ENCODE measurements around the gene NRN1. TPM values are rescaled to one million over a fixed set of nuclear protein-coding genes. Genes with fewer than 3 reads are reported as not detected.
A peak's percentile ranks its signal among the peaks of the same experiment; 100 is the strongest.

NRN1 gene
- total and polyA plus RNA-seq, 9 donors: 18.3 to 29.4 (median 23.9) TPM

DNA sequence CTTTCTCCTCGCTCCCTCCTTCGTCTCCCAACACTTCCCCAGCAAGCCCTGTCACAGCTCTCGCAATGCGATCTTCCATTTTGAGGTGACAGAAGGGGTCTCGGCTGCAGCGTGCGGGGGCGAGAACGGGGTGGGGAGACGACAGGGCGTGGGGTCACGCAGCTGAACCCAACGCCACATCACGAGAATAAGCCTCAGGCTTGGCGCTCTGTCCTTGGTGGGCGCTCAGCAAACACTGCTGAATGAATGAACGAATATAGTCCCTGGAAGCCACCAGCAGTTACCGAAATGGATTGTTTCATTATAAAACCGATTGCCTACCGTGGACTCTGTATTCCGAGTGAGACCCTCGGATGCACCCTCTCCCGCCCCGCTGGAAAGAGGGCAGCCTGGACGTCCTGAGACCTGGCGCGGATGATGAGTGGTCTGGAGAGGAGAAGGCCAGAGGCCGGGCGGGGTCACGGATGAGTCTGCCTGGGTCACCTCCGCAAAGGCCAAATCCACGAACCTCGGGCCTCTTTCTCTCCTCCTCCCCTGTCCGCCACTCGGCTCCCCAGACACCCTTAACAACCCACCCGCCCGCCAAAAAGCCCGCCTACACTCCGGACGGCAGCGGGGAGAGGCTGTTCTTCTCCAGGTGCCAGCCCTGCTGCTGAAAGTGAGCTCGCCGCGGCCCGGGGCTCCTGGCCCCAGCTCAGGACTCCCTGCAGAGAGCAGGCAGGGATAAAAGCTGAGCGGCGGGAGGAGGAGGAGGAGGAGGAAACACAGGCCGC lies 3.7 kb downstream of the NRN1 start:
- H3K4me1 ChIP-seq (ENCODE audit: control insufficient read depth, insufficient read depth, low read length): peaks cover 63% of the 10 kb centered on the region
- H3K36me3 ChIP-seq (ENCODE audit: control insufficient read depth, insufficient read depth, low read length): no peaks in the 10 kb centered on the region
- DNase-seq: no peak
- no peaks in the 10 kb centered on the region for H3K9me3 ChIP-seq (replicated peaks; ENCODE audit: control insufficient read depth, low read depth, low read length)
- peaks cover 97% of the 10 kb centered on the region for H3K27me3 ChIP-seq (ENCODE audit: control insufficient read depth, insufficient read depth, low read length)
- H3K4me3 ChIP-seq (ENCODE audit: low read length): peak overlapping the region; percentile 53
- WGBS (ENCODE audit: insufficient coverage): 9% methylated on average over 44 of the region's 48 CpGs
- peak overlapping the region; percentile 78 for H3K27ac ChIP-seq (ENCODE audit: low read length)

- peaks cover 96% of the 10 kb centered on the region for H3K27me3 ChIP-seq (ENCODE audit: control insufficient read depth, insufficient read depth, low read length)
- no peak for DNase-seq
- no peak overlapping the region for H3K27ac ChIP-seq (ENCODE audit: low read length)
These were observed 4.5 kb downstream of the NRN1 start for GRCh38 chr6:6002005-6002847.

GRCh38 chr6:6001443-6001842 lies 5.3 kb downstream of the NRN1 start:
- no peak for DNase-seq
- H3K9me3 ChIP-seq (replicated peaks; ENCODE audit: control insufficient read depth, low read depth, low read length): no peaks in the 10 kb centered on the region
- no peaks in the 10 kb centered on the region for H3K36me3 ChIP-seq (ENCODE audit: control insufficient read depth, insufficient read depth, low read length)
- peaks cover 57% of the 10 kb centered on the region for H3K4me1 ChIP-seq (ENCODE audit: control insufficient read depth, insufficient read depth, low read length)
- WGBS (ENCODE audit: insufficient coverage): 82% methylated on average over 5 of the region's 10 CpGs
- H3K27me3 ChIP-seq (ENCODE audit: control insufficient read depth, insufficient read depth, low read length): peaks cover 96% of the 10 kb centered on the region
- no peak overlapping the region for H3K4me3 ChIP-seq (ENCODE audit: low read length)
- no peak overlapping the region for H3K27ac ChIP-seq (ENCODE audit: low read length)

More at GRCh38 chr6:6002005-6002847, 4.5 kb downstream of the NRN1 start:
- no peaks in the 10 kb centered on the region for H3K9me3 ChIP-seq (replicated peaks; ENCODE audit: control insufficient read depth, low read depth, low read length)
- peak overlapping the region; percentile 11 for H3K4me3 ChIP-seq (ENCODE audit: low read length)
- peaks cover 61% of the 10 kb centered on the region for H3K4me1 ChIP-seq (ENCODE audit: control insufficient read depth, insufficient read depth, low read length)
- H3K36me3 ChIP-seq (ENCODE audit: control insufficient read depth, insufficient read depth, low read length): no peaks in the 10 kb centered on the region
- 28% methylated on average over 36 of the region's 57 CpGs for WGBS (ENCODE audit: insufficient coverage)

GRCh38 chr6:5999688-6000608 lies 6.8 kb downstream of the NRN1 start:
- H3K27ac ChIP-seq (ENCODE audit: low read length): peak overlapping the region; percentile 59
- peaks cover 99% of the 10 kb centered on the region for H3K27me3 ChIP-seq (ENCODE audit: control insufficient read depth, insufficient read depth, low read length)
- H3K36me3 ChIP-seq (ENCODE audit: control insufficient read depth, insufficient read depth, low read length): no peaks in the 10 kb centered on the region
- peaks cover 63% of the 10 kb centered on the region for H3K4me1 ChIP-seq (ENCODE audit: control insufficient read depth, insufficient read depth, low read length)
- H3K9me3 ChIP-seq (replicated peaks; ENCODE audit: control insufficient read depth, low read depth, low read length): no peaks in the 10 kb centered on the region
- 29% methylated on average over 33 of the region's 34 CpGs for WGBS (ENCODE audit: insufficient coverage)
- no peak for DNase-seq
- peak overlapping the region; percentile 30 for H3K4me3 ChIP-seq (ENCODE audit: low read length)

DNA sequence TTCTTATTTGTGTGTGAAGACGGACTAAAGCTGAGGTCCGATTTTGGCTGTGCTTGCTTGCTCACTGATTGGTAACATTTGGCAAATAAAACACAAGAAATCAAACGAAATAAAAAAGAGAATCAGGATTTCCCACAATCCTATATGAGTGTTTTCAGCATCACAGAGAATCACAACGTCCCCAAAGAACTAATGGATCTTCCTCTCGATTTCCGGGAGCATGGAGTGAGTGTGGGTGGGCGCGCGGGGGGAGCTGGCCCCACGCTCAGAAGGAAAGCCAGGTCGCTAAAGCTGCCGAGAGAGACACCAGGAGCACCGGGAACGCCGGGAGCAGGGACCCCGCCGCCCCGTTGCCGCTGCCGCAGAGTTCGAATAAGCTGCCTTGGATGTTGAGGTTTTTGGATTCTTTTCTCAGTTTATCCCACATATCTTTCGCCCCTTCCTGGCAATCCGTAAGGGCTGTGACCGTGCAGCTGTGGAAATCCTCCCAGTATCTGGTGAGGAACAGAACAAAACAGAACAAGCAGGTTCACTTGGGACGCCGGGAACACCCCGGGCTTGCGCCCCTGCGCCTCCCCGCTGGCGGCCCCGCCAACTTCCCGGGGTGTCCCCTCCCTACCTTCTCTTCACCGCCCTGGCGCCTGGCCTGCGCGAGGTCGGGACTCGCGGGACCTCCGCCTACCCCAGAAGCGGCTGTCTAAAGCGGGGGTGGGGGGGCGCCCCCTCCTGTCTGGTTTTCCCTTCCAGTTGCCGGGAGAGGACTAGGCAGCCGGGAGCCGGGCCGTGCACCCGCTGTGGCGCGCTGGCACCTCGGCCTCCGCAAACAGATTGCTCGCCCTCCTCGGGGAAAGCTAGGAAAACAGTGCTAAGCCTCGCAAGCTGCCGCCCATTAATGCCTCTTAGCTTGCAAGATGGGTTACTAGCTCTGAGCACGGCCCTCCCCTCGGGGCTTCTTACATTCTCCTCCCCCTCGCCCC lies 7.7 kb downstream of the NRN1 start:
- Histone ChIP-seq H3K27ac (ENCODE audit: low read length) (peak overlapping the region; percentile 59), H3K9me3 (replicated peaks; ENCODE audit: control insufficient read depth, low read depth, low read length) (no peaks in the 10 kb centered on the region), H3K36me3 (ENCODE audit: control insufficient read depth, insufficient read depth, low read length) (no peaks in the 10 kb centered on the region), H3K4me3 (ENCODE audit: low read length) (peak overlapping the region; percentile 30), H3K27me3 (ENCODE audit: control insufficient read depth, insufficient read depth, low read length) (peaks cover 99% of the 10 kb centered on the region), H3K4me1 (ENCODE audit: control insufficient read depth, insufficient read depth, low read length) (peaks cover 63% of the 10 kb centered on the region)
- WGBS (ENCODE audit: insufficient coverage): 2% methylated on average over 48 of the region's 60 CpGs
- peak; percentile 59 for DNase-seq

DNA sequence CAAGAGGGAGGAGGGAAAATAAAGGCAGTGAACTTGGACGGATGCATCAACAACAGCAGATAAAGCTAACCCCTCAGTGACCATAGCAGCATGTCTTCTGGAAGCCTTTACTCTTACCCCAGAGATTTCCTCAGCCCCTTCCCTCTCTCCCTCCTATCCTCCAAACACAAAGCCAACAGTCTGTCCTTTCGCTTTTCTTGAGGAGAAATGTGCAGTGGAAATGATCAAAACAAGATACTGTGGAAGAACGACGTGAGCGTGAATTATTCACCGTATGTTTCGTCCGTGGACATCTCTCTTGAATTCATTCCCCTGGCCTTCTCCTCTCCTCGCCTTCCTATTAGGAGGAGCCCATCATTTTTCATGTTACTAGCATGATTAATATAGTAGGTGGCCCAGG lies 8.5 kb downstream of the NRN1 start:
- Histone ChIP-seq H3K36me3 (ENCODE audit: control insufficient read depth, insufficient read depth, low read length) (no peaks in the 10 kb centered on the region), H3K27ac (ENCODE audit: low read length) (no peak overlapping the region), H3K9me3 (replicated peaks; ENCODE audit: control insufficient read depth, low read depth, low read length) (no peaks in the 10 kb centered on the region), H3K4me1 (ENCODE audit: control insufficient read depth, insufficient read depth, low read length) (peaks cover 55% of the 10 kb centered on the region), H3K4me3 (ENCODE audit: low read length) (no peak overlapping the region), H3K27me3 (ENCODE audit: control insufficient read depth, insufficient read depth, low read length) (peaks cover 98% of the 10 kb centered on the region)
- no CpG with 5 or more reads among the region's 9 CpGs for WGBS (ENCODE audit: insufficient coverage)
- no peak for DNase-seq

DNA sequence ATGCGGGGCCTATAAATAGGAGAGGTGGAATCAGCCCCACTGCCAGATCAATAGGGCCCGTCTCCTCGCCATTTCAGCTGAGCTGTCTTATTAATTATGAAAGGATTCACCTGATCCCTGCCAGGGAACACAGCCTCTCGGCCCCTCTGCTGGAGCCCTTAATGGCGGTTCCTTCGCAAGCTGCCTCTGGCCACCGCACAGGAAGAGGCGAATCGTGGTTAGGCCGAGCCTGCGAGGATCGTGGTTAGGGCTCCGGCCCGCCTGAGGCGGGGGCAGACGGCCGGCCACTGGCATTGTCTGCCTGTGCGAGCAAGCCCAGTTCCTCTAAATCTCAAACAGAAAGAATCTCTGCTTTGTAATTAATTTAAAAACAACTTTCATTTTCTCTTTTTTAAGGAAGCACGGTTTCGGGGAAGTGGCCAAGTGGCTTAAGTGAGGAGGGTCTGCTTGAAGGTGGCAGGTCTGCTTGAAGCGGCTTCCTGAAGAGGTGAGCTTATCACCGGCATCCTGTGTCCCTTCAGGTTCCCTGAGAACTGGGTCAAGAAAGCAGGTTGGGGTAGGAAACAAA lies 9.2 kb downstream of the NRN1 start:
- no peaks in the 10 kb centered on the region for H3K36me3 ChIP-seq (ENCODE audit: control insufficient read depth, insufficient read depth, low read length)
- H3K4me1 ChIP-seq (ENCODE audit: control insufficient read depth, insufficient read depth, low read length): peaks cover 50% of the 10 kb centered on the region
- 17% methylated on average over 16 of the region's 22 CpGs for WGBS (ENCODE audit: insufficient coverage)
- no peaks in the 10 kb centered on the region for H3K9me3 ChIP-seq (replicated peaks; ENCODE audit: control insufficient read depth, low read depth, low read length)
- DNase-seq: peak; percentile 40
- peak overlapping the region; percentile 65 for H3K27ac ChIP-seq (ENCODE audit: low read length)
- peak overlapping the region; percentile 60 for H3K4me3 ChIP-seq (ENCODE audit: low read length)
- peaks cover 95% of the 10 kb centered on the region for H3K27me3 ChIP-seq (ENCODE audit: control insufficient read depth, insufficient read depth, low read length)

GRCh38 chr6:5996714-5997419 lies 9.9 kb downstream of the NRN1 start:
- Histone ChIP-seq H3K4me3 (ENCODE audit: low read length) (peak overlapping the region; percentile 60), H3K4me1 (ENCODE audit: control insufficient read depth, insufficient read depth, low read length) (peaks cover 44% of the 10 kb centered on the region), H3K36me3 (ENCODE audit: control insufficient read depth, insufficient read depth, low read length) (no peaks in the 10 kb centered on the region), H3K27ac (ENCODE audit: low read length) (peak overlapping the region; percentile 65), H3K27me3 (ENCODE audit: control insufficient read depth, insufficient read depth, low read length) (peaks cover 90% of the 10 kb centered on the region), H3K9me3 (replicated peaks; ENCODE audit: control insufficient read depth, low read depth, low read length) (no peaks in the 10 kb centered on the region)
- 2% methylated on average over 33 of the region's 48 CpGs for WGBS (ENCODE audit: insufficient coverage)
- peak; percentile 69 for DNase-seq

Data from muscle of leg (tissue), 11 donors.